GM23338 (cell line): Measurements from ENCODE around the gene LPO. TPM values are rescaled to one million over a fixed set of nuclear protein-coding genes. Genes with fewer than 3 reads are reported as not detected.
A peak's percentile ranks its signal among the peaks of the same experiment; 100 is the strongest.

ENCODE experiments used
- ATAC-seq: fragments of 200-7000 bp; cut with Tn5 transposase; 3 replicates; pipeline ENCODE4 v1.9.1; 2020
- DNase-seq: peaks from one replicate; pipeline ENCODE4 v3.0.0-alpha.2; 2015; ENCODE audit warnings: low spot score
- H2AFZ ChIP-seq: fragments of 200-600 bp; sonication (generic); 2 replicates; pipeline ENCODE4 v1.8.0; 2016; ENCODE audit warnings: antibody characterized with exemption, mild to moderate bottlenecking, moderate library complexity
- H3F3A ChIP-seq: fragments of 200-600 bp; sonication (generic); replicated peaks from 2 replicates; pipeline ENCODE4 v1.8.0; 2017; ENCODE audit warnings: antibody characterized with exemption, mixed run types, low read depth
- H3K27ac ChIP-seq: fragments of 200-600 bp; sonication (generic); 2 replicates; pipeline ENCODE4 v1.6.1; 2016; ENCODE audit warnings: low read depth
- H3K27me3 ChIP-seq: fragments of 200-600 bp; sonication (generic); 2 replicates; pipeline ENCODE4 v1.8.0; 2016; ENCODE audit warnings: mild to moderate bottlenecking, mixed run types, moderate library complexity; ENCODE audit not compliant: insufficient read depth
- H3K36me3 ChIP-seq: fragments of 200-600 bp; sonication (generic); 2 replicates; pipeline ENCODE4 v1.8.0; 2016; ENCODE audit warnings: mild to moderate bottlenecking; ENCODE audit not compliant: insufficient read depth
- H3K4me1 ChIP-seq: fragments of 200-600 bp; sonication (generic); 2 replicates; pipeline ENCODE4 v1.8.0; 2016; ENCODE audit warnings: mild to moderate bottlenecking, moderate library complexity; ENCODE audit not compliant: insufficient read depth
- H3K4me2 ChIP-seq: fragments of 200-600 bp; sonication (generic); 2 replicates; pipeline ENCODE4 v1.7.1; 2017; ENCODE audit warnings: mixed run types
- H3K4me3 ChIP-seq: fragments of 200-600 bp; sonication (generic); 2 replicates; pipeline ENCODE4 v1.6.1; 2016; ENCODE audit warnings: mixed run types
- H3K79me2 ChIP-seq: fragments of 200-600 bp; sonication (generic); replicated peaks from 2 replicates; pipeline ENCODE4 v1.8.0; 2017; ENCODE audit warnings: mild to moderate bottlenecking; ENCODE audit not compliant: insufficient read depth
- H3K9me2 ChIP-seq: fragments of 200-600 bp; sonication (generic); 2 replicates; pipeline ENCODE4 v1.8.0; 2017; ENCODE audit not compliant: insufficient read depth
- H4K20me1 ChIP-seq: fragments of 200-600 bp; sonication (generic); replicated peaks from 2 replicates; pipeline ENCODE4 v1.8.0; 2017; ENCODE audit warnings: mild to moderate bottlenecking; ENCODE audit not compliant: insufficient read depth
- H3K27ac Mint-ChIP-seq: 2 replicates; pipeline ENCODE4 v1.8.0; 2020; ENCODE audit warnings: inconsistent platforms, mild to moderate bottlenecking, moderate library complexity, mixed read lengths
- H3K27me3 Mint-ChIP-seq: 3 replicates; pipeline ENCODE4 v1.8.0; 2022; ENCODE audit warnings: low read depth, mild to moderate bottlenecking, moderate library complexity, mixed read lengths, inconsistent platforms; ENCODE audit not compliant: insufficient read depth, poor library complexity
- H3K36me3 Mint-ChIP-seq: 3 replicates; pipeline ENCODE4 v1.8.0; 2021; ENCODE audit warnings: low read depth, mild to moderate bottlenecking, inconsistent platforms, moderate library complexity, mixed read lengths
- H3K4me1 Mint-ChIP-seq: 3 replicates; pipeline ENCODE4 v1.8.0; 2020; ENCODE audit warnings: mild to moderate bottlenecking, inconsistent platforms, mixed read lengths
- H3K4me3 Mint-ChIP-seq: 3 replicates; pipeline ENCODE4 v1.8.0; 2021; ENCODE audit warnings: moderate library complexity, mild to moderate bottlenecking, inconsistent platforms, mixed read lengths
- H3K9me3 Mint-ChIP-seq: 3 replicates; pipeline ENCODE4 v1.8.0; 2020; ENCODE audit warnings: moderate library complexity, mild to moderate bottlenecking, inconsistent platforms, mixed read lengths
- EZH2 ChIP-seq: fragments of 200-600 bp; sonication (generic); IDR thresholded peaks from one replicate; pipeline ENCODE4 v1.8.0; 2017; ENCODE audit warnings: antibody characterized with exemption, mild to moderate bottlenecking, low read depth; ENCODE audit not compliant: unreplicated experiment
- EZH2phosphoT487 ChIP-seq: fragments of 200-600 bp; sonication (generic); IDR thresholded peaks from one replicate; pipeline ENCODE4 v1.8.1; 2018; ENCODE audit warnings: antibody characterized with exemption; ENCODE audit not compliant: unreplicated experiment
- NANOG ChIP-seq: IDR thresholded peaks from 2 replicates; pipeline ENCODE4 v1.6.1; 2016; ENCODE audit warnings: antibody characterized with exemption, borderline replicate concordance
- POLR2AphosphoS5 ChIP-seq: IDR thresholded peaks from 2 replicates; pipeline ENCODE4 v1.6.1; 2016; ENCODE audit warnings: antibody characterized with exemption, low read depth
- STAT1 ChIP-seq: IDR thresholded peaks from one replicate; pipeline ENCODE4 v1.6.1; 2016; ENCODE audit warnings: antibody characterized with exemption; ENCODE audit not compliant: unreplicated experiment
- ZNF331 ChIP-seq: fragments of 250-450 bp; sonication (Bioruptor Pico); IDR thresholded peaks from 2 replicates; pipeline ENCODE4 v1.5.0; 2020; ENCODE audit warnings: low read depth, mild to moderate bottlenecking, moderate library complexity
- polyA plus RNA-seq: library from polyadenylated mRNA; unstranded; fragments of >200 nt; fragmentation: Nextera tagmentation; extraction: Ambion mirVana; gene quantifications from 2 replicates; pipeline ENCODE4 v1.2.1, GENCODE V29; 2016
- total RNA-seq: library from RNA; depleted of rRNA; stranded (reverse); fragments of >200 nt; shearing (Covaris generic); gene quantifications from 2 replicates; pipeline ENCODE4 v1.2.3, GENCODE V29; 2014
- TF ChIP-seq, protein P1 (sequence below): fragments of 250-450 bp; sonication (Bioruptor Pico); IDR thresholded peaks from 2 replicates; pipeline ENCODE4 v1.5.0; 2020; ENCODE audit warnings: mild to moderate bottlenecking, moderate library complexity
- TF ChIP-seq, protein P2 (sequence below), 2 experiments: fragments of 200-600 bp in 1 of 2; sonication (generic) in 1 of 2; conservative IDR thresholded peaks; 2 replicates each; pipeline versions ENCODE4 v1.5.1 to v1.6.1; 2016 to 2017; ENCODE audit warnings: antibody characterized with exemption in 2 of 2, low read depth in 2 of 2, mild to moderate bottlenecking in 2 of 2, moderate library complexity in 1 of 2
- TF ChIP-seq, protein P3 (sequence below): IDR thresholded peaks from one replicate; pipeline ENCODE4 v1.6.1; 2018; ENCODE audit warnings: antibody characterized with exemption; ENCODE audit not compliant: unreplicated experiment
- TF ChIP-seq, protein P4 (sequence below): IDR thresholded peaks from 2 replicates; pipeline ENCODE4 v1.6.1; 2016; ENCODE audit warnings: antibody characterized with exemption

Gene LPO
- total and polyA plus RNA-seq, 2 experiments from 2014 or later, result 0.13 to 0.35 TPM

DNA sequence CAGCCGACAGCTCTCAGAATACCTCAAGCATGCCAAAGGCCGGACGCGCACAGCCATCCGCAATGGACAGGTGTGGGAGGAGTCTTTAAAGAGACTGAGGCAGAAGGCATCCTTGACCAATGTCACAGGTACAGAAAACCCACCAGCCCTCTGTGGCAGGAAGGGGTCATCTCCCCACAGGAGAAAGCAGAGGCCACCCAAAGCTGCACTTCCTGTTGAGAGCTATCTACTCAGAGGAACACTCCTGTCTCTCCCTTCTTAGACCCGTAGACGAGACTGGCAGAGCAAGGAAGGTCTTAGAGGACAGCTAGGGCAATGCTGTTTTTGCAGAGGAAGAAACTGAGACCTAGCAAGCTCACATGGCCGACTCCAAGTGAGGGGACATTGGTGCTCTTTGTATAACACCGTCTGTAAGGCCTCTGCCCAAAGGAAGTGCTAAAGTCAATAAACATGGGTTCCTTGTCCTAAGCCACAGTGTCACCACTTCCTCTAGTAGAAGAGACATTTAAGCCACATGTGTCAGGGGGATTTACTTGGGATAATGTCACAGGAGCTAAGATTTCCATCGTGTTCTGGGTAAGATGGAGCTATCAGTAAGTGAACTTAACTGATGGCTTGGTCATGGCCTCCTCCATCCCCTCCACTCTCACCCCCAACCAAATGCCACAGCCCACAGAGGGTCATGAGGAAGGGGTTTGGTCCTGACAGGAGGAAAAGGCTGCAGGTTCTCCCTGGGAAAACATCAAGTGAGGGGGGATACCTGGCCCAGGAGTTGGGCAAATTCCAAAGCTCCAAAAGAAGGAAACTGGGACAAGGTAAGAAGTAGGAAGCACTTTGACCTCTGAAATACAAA lies 9.4 kb downstream of the LPO start (continued):
- TF ChIP-seq, protein P1, sequence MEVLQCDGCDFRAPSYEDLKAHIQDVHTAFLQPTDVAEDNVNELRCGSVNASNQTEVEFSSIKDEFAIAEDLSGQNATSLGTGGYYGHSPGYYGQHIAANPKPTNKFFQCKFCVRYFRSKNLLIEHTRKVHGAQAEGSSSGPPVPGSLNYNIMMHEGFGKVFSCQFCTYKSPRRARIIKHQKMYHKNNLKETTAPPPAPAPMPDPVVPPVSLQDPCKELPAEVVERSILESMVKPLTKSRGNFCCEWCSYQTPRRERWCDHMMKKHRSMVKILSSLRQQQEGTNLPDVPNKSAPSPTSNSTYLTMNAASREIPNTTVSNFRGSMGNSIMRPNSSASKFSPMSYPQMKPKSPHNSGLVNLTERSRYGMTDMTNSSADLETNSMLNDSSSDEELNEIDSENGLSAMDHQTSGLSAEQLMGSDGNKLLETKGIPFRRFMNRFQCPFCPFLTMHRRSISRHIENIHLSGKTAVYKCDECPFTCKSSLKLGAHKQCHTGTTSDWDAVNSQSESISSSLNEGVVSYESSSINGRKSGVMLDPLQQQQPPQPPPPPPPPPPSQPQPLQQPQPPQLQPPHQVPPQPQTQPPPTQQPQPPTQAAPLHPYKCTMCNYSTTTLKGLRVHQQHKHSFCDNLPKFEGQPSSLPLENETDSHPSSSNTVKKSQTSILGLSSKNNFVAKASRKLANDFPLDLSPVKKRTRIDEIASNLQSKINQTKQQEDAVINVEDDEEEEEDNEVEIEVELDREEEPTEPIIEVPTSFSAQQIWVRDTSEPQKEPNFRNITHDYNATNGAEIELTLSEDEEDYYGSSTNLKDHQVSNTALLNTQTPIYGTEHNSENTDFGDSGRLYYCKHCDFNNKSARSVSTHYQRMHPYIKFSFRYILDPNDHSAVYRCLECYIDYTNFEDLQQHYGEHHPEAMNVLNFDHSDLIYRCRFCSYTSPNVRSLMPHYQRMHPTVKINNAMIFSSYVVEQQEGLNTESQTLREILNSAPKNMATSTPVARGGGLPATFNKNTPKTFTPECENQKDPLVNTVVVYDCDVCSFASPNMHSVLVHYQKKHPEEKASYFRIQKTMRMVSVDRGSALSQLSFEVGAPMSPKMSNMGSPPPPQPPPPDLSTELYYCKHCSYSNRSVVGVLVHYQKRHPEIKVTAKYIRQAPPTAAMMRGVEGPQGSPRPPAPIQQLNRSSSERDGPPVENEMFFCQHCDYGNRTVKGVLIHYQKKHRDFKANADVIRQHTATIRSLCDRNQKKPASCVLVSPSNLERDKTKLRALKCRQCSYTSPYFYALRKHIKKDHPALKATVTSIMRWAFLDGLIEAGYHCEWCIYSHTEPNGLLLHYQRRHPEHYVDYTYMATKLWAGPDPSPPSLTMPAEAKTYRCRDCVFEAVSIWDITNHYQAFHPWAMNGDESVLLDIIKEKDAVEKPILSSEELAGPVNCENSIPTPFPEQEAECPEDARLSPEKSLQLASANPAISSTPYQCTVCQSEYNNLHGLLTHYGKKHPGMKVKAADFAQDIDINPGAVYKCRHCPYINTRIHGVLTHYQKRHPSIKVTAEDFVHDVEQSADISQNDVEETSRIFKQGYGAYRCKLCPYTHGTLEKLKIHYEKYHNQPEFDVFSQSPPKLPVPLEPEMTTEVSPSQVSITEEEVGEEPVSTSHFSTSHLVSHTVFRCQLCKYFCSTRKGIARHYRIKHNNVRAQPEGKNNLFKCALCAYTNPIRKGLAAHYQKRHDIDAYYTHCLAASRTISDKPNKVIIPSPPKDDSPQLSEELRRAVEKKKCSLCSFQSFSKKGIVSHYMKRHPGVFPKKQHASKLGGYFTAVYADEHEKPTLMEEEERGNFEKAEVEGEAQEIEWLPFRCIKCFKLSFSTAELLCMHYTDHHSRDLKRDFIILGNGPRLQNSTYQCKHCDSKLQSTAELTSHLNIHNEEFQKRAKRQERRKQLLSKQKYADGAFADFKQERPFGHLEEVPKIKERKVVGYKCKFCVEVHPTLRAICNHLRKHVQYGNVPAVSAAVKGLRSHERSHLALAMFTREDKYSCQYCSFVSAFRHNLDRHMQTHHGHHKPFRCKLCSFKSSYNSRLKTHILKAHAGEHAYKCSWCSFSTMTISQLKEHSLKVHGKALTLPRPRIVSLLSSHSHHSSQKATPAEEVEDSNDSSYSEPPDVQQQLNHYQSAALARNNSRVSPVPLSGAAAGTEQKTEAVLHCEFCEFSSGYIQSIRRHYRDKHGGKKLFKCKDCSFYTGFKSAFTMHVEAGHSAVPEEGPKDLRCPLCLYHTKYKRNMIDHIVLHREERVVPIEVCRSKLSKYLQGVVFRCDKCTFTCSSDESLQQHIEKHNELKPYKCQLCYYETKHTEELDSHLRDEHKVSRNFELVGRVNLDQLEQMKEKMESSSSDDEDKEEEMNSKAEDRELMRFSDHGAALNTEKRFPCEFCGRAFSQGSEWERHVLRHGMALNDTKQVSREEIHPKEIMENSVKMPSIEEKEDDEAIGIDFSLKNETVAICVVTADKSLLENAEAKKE (CRISPR knock-in tag), result no peak
- no peak for TF ChIP-seq STAT1
- TF ChIP-seq ZNF331 (CRISPR knock-in tag), result no peak
- TF ChIP-seq EZH2, result no peak
- TF ChIP-seq, protein P2, sequence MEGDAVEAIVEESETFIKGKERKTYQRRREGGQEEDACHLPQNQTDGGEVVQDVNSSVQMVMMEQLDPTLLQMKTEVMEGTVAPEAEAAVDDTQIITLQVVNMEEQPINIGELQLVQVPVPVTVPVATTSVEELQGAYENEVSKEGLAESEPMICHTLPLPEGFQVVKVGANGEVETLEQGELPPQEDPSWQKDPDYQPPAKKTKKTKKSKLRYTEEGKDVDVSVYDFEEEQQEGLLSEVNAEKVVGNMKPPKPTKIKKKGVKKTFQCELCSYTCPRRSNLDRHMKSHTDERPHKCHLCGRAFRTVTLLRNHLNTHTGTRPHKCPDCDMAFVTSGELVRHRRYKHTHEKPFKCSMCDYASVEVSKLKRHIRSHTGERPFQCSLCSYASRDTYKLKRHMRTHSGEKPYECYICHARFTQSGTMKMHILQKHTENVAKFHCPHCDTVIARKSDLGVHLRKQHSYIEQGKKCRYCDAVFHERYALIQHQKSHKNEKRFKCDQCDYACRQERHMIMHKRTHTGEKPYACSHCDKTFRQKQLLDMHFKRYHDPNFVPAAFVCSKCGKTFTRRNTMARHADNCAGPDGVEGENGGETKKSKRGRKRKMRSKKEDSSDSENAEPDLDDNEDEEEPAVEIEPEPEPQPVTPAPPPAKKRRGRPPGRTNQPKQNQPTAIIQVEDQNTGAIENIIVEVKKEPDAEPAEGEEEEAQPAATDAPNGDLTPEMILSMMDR (conservative IDR thresholded peaks at IDR 0.05; ENCODE audit: low read depth in 2 of 2), result no peak

DNA sequence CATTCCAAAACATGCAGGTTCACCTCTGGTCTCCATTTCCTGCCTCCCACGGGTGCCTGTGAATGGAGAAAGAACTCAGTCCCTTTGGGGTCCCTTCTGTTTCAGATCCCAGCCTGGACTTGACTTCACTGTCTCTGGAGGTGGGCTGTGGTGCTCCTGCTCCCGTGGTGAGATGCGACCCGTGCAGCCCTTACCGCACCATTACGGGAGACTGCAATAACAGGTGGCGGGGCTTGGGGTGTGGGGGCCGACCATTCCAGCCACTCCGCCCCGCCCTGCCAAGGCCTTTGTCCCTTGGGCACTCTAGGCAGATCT lies 10.5 kb downstream of the LPO start:
- Histone ChIP-seq H3K27ac (no peak overlapping the region), H3K27me3 (peaks cover 76% of the 10 kb centered on the region), H3K4me2 (peak overlapping the region; percentile 89), H3K79me2 (no peaks in the 10 kb centered on the region), H3K4me1 (peaks cover 10% of the 10 kb centered on the region; the same call in 1 of the 2 replicates), H2AFZ (peak overlapping the region; percentile 99), H3K4me3 (peak overlapping the region; percentile 61), H3K9me2 (0 out of 2 replicates have a peak, but pooled peaks cover 4% of the 10 kb centered on the region), H3K36me3 (no peaks in the 10 kb centered on the region), H3F3A (no peaks in the 10 kb centered on the region), H4K20me1 (no peaks in the 10 kb centered on the region)
- Mint-ChIP-seq H3K36me3 (peaks cover 8% of the 10 kb centered on the region), H3K9me3 (peaks cover 12% of the 10 kb centered on the region), H3K27me3 (peaks cover 61% of the 10 kb centered on the region), H3K4me3 (peak overlapping the region; percentile 64; the same call in 2 of the 3 replicates), H3K27ac (no peak overlapping the region), H3K4me1 (peaks cover 16% of the 10 kb centered on the region)
- DNase-seq (peak; percentile 32), ATAC-seq (peak; percentile 53)
- TF ChIP-seq EZH2phosphoT487 (no peak), EZH2 (peak; percentile 27), STAT1 (no peak), POLR2AphosphoS5 (no peak), NANOG (no peak)
- TF ChIP-seq, protein P3, sequence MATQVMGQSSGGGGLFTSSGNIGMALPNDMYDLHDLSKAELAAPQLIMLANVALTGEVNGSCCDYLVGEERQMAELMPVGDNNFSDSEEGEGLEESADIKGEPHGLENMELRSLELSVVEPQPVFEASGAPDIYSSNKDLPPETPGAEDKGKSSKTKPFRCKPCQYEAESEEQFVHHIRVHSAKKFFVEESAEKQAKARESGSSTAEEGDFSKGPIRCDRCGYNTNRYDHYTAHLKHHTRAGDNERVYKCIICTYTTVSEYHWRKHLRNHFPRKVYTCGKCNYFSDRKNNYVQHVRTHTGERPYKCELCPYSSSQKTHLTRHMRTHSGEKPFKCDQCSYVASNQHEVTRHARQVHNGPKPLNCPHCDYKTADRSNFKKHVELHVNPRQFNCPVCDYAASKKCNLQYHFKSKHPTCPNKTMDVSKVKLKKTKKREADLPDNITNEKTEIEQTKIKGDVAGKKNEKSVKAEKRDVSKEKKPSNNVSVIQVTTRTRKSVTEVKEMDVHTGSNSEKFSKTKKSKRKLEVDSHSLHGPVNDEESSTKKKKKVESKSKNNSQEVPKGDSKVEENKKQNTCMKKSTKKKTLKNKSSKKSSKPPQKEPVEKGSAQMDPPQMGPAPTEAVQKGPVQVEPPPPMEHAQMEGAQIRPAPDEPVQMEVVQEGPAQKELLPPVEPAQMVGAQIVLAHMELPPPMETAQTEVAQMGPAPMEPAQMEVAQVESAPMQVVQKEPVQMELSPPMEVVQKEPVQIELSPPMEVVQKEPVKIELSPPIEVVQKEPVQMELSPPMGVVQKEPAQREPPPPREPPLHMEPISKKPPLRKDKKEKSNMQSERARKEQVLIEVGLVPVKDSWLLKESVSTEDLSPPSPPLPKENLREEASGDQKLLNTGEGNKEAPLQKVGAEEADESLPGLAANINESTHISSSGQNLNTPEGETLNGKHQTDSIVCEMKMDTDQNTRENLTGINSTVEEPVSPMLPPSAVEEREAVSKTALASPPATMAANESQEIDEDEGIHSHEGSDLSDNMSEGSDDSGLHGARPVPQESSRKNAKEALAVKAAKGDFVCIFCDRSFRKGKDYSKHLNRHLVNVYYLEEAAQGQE, result no peak
- TF ChIP-seq, protein P4, sequence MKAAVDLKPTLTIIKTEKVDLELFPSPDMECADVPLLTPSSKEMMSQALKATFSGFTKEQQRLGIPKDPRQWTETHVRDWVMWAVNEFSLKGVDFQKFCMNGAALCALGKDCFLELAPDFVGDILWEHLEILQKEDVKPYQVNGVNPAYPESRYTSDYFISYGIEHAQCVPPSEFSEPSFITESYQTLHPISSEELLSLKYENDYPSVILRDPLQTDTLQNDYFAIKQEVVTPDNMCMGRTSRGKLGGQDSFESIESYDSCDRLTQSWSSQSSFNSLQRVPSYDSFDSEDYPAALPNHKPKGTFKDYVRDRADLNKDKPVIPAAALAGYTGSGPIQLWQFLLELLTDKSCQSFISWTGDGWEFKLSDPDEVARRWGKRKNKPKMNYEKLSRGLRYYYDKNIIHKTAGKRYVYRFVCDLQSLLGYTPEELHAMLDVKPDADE, result no peak
